KG1 (cell line): ENCODE measurements around the gene IQCE.

Source experiments
- DNase-seq: peaks from one replicate; lab custom pipeline; 2025; lab: John Stamatoyannopoulos, UW

IQCE gene

DNA sequence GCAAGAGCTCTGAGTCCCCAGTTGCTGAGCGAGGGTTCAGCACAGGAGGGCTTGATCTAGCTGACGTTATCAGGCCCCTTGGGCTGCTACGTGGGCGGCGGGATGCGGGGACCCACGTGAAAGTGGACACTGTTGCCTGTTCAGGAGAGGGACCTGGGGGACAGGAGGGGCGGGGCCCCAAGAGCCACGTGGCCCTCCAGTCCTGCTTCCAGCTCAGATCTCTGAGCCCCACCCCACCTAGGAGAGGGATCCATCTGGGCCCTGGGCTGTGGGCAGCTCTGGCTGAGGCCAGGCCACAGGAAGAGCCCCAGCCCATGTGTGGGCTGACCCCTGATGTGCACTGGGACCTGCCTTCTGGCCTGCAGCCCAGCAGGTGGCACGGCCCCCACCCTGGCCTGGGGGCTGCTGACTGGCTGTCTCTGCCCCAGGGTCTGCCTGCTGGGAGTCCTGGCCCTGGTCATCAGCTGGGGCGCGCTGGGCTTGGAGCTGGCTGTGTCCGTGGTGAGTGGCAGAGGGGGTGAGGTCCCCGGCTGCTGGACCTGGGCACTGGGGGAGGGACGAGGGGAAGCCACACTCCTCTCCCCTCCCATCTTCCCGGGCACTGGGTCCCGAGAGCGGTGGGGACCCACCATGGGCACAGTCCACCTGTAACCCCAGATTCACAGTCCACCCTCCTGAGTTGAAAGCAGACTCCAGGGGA, 90.5 kb downstream of the IQCE start:
- DNase-seq, result no peak

DNA sequence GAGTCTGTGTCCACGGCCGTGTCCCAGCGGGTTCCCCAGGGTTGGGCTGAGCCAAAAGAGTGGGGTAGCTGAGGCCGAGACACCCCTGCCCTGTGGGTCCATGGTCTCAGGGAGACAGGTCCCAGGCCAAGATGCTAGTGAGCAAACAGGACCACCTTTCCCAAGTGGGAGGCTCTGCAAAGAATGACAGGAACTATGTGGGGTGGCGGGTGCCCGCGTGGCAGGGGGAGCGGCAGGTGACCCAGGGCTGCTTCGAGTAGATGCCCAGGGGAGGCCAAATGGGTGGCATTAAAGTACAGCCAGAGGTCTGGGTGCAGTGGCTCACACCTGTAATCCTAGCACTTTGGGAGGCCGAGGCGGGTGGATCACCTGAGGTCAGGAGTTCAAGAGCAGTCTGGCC, 91.2 kb downstream of the IQCE start:
- DNase-seq, result no peak

DNA sequence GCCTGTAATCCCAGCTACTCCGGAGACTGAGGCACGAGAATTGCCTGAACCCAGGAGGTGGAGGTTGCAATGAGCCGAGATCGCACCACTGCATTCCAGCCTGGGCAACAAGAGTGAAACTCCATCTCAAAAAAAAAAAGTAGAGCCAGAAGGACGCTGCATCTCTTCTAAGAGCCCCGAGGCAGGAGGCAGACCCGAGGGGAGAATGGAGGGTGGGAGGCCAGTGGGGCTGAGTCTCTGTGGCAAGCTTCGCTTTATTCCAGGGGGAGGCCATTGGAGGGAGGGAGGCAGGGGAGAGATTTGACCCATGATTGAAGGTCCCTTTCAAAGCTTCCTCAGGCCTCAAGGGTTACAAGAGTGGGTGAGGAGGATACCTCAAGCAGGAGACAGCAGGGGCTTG, 91.7 kb downstream of the IQCE start:
- no peak for DNase-seq

DNA sequence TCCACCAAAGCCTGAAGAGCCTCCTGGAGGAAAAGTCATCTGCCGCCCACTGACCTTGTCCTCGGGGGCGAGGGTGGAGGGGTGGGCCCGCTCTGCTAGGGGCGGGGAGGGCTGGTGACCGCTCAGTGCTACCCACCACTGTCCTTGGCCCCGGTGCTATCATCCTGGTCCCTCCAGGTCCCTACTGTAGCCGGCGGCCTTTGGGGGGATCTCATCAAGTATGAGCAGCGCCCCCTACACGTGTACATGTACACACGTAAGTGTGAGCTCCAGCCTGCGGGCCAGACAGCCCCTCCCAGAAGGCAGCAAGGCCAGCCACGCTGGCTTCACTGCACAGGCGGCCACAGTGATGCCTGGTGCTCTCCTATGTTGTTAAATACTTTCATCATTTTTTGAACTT, 92.6 kb downstream of the IQCE start:
- DNase-seq, result no peak

DNA sequence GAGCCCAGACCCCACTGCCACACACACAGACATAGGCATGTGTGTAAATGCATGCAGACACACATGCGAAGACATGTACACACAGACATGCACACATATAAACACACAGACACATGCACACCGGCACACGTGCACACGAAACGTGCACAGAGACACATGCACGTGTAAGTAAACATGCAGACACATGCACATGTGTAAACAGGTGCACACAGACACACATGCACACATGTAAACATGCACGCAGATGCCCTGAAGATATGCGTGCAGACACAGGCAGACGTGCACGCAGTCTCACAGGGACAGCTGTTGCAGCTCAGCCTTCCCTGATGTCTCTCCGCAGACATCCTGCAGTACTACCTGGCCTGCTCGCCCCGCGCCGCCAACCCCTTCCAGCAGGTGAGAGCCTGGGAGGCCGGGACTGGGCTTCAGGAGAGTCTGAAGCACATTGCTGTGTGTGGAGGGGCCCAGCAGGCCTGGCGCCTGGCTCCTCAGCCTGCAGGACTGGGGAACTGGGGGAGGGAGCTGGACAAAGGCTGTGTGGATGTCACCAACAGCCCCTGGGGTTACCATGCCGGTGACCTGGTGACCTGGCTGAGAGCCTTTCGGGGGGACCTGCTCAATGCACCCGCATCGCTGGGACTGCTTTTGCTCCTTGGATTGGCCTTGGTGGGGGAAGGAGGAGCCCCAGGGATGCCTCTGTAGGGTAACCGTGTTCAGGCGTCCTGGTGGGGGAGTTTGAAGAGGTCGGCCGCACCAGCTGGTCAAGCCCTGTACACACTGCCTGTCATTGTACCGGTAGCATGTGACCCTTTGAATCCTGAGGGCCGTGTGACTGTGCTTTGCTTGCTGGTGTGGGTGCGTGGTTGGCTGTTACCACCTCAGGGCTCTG, 93.3 kb downstream of the IQCE start:
- no peak for DNase-seq

DNA sequence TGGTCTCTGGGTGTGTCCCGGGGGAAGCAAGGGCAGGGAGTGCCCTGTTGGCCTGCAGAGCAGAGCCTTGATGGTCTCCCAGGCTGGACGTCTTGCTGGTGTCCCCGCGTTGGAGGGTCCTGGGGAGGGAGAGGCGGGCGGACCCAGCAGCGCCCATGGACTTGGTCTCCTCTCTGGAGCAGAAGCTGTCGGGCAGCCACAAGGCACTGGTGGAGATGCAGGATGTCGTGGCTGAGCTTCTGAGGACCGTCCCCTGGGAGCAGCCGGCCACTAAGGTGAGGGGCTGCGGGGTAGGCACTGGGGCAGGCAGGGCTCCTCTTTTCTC, 93.9 kb downstream of the IQCE start:
- no peak for DNase-seq

DNA sequence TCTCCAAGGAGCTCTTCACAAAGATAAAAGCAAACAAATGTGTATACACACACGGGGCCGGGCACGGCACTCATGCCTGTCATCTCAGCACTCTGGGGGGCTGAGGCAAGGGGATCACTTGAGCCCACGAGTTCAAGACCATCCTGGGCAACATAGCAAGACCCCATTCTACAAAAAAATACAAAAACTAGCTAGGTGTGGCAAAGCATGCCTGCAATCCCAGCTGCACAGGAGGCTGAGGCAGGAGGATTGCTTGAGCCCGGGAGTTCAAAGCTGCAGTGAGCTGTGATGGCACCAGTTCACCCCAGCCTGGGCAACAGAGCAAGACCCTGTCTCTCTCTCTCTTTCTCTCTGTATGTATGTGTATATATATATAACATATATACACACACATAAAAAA, 95.3 kb downstream of the IQCE start:
- no peak for DNase-seq

DNA sequence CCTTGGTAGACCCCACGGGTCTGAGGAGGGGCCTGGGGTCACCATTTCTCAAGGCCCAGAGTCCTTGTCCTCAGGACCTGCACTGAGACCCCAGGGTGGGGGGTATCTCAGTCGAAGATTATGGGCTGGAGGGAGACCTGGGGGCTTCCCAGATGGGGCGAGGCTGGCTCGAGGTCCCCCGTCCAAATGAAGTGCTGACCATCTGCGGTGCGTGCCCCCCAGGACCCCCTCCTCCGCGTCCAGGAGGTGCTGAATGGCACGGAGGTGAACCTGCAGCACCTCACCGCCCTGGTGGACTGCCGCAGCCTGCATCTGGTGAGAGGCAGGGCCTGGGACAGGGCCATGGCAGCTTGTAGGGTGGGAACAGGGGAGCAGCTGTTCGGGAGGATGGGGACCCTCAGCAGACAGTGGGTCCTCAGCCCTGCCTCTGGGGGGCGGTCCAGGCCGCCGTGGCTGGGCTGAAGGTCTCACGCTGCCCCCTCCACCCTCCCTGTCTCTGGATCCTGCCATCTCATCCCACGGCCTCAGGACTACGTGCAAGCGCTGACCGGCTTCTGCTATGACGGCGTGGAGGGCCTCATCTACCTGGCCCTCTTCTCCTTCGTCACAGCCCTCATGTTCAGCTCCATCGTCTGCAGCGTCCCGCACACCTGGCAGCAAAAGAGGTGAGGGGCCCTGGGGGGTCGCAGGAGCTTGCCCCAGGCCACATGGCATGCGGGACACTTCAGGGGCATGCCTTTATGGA, 97.3 kb downstream of the IQCE start:
- no peak for DNase-seq

DNA sequence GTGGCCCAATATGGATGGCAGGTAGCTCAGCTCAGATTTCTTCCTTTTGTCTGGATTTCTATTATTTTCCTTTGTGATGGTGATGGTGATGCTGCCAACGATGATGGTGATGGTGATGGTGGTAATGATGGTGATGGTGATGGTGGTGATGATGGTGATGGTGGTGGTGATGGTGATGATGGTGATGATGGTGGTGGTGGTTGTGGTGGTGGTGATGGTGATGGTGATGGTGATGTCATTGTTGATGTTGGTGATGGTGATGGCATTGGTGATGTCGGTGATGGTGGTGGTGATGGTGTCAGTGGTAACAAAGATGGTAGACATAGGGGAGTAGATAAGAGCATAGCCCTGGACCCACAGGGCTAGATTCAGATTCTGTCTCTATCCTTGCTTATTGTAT, 98.4 kb downstream of the IQCE start:
- DNase-seq, result no peak

DNA sequence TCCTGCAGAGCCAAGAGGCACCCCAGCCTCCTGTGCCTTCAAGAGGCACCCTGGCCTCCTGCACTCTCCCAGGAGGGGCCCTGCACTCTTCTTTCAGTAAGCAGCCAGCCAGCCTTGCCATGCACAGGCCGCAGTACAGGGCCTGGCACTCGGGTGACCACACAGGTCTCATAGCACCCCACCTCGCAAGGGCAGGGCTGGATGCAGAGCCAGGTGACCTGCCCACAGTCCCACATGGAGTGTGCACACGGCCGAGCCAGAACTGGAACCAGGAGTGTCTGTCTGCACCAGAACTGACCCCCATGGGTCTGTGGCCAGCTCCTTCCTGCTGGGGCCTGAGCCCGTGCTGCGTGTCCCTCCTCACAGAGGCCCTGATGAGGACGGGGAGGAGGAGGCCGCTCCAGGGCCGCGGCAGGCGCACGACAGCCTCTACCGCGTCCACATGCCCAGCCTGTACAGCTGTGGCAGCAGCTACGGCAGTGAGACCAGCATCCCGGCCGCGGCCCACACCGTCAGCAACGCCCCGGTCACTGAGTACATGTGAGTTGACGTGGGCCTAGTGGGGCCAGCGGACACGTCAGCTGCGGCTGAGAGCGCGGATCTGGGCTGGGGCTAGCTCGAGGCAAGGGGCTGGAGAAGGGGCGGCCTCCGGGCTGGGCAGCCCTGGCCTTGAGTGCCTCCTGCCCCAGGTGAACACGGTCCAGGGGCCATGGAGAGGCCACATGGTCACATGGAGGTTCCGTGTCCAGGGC, 99.3 kb downstream of the IQCE start:
- DNase-seq, result no peak

DNA sequence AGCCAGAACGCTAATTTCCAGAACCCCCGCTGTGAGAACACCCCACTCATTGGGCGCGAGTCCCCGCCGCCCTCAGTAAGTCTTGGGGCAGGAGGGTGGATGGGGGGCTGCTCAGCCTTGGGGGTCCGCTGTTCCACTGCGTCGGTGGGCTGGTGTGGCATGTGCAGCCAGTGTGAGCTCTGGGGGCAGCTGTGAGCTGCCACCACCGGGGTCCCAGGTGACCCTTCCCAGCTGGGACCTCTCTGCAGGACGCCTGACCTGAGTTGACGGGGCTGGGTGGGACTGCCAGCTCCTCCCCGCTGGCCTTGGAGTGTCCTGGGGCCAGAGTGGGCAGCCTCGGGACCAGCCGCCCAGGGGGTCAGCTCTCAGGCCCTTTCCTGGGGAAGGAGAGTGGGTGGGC, 100.2 kb downstream of the IQCE start:
- no peak for DNase-seq

DNA sequence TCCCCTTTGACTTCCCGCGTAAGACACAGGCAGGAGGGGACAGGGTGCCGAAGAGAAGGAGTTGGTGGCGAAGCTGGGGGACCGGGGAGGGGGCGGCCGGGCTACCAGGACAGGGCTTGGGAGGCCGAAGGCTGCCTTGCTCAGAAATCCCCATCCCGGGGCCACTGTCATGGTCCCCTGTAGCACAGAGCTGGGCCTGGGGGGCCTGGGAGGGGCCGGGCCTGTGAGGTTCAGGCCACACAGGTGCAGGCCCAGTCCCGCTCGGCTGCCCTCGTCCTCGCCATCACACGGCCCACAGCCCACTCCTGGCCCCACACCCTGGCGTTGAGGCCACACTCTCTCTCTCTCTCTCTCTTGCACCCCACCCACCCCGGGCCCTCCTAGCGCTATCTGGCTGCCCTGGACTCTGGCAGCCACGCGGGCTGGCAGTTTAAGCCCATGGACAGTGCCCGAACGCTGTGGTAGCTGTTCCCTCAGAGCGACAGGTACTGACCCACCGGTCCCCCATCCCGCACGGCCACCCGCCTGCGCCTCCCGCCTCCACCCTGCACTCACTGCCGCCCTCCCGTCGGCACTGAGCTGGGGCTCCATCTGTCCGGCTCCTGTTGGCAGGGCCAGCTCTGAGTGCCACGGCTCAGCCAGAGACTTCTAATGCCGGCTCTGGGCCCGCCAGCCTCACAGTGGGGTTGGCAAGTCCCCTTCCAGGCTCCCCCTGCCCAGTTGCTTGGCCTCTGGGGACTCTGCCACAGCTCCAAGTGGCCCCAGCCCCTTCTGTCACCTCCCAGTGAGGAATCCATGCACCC, 101.0 kb downstream of the IQCE start:
- DNase-seq, result no peak

DNA sequence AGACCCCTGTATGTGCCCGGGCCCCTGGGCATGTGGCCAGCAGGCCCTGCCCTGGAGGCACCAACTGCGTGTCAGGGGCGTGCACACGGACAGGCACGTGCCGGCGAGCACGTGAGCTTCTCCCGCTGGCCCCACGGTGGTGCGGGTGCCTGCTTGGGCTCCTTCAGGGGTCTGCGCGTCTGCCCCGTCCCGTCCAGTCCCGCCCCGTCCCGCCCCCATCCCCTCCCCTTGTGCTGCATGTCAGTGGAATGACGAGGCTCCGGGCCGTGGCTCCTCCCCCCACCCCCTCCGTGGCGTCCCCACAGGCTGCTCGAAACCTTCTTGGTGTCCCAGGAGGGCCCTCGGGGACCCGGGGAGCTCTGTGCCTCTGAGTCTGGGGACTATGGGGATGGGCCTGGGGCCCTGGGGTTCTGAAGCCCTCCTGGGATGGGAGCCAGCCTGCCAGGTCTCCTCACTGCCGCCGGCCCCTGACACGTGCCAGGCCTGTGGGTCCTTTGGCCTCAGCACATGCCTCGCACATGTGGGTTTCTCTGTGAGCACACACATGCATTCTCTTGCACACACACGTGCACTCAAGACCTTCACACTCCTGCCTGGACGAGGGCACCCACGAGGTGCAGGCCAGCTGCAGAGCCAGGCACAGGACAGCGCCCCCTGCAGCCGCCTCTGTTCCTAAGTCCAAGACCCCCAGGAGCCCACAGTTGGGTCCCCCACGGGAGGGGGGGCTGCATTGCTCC, 101.7 kb downstream of the IQCE start:
- no peak for DNase-seq

DNA sequence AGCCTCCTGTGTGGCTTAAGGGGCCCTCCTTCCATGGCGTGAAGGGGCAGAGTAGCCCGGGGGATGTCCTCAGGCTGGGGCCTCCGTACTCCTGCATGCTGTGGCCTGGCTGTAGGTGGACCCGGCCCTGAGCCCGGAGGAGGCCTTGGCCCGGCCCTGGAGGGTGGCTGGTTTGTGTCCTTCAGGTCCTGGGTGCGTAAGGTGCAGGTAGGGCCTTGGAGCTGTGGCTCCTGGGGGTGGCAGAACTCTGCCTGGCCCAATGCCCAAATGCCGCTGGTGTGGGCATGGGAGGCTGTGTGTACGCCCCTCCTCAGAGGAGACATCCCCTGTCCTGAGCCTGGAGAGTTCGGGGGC, 102.3 kb downstream of the IQCE start:
- no peak for DNase-seq

DNA sequence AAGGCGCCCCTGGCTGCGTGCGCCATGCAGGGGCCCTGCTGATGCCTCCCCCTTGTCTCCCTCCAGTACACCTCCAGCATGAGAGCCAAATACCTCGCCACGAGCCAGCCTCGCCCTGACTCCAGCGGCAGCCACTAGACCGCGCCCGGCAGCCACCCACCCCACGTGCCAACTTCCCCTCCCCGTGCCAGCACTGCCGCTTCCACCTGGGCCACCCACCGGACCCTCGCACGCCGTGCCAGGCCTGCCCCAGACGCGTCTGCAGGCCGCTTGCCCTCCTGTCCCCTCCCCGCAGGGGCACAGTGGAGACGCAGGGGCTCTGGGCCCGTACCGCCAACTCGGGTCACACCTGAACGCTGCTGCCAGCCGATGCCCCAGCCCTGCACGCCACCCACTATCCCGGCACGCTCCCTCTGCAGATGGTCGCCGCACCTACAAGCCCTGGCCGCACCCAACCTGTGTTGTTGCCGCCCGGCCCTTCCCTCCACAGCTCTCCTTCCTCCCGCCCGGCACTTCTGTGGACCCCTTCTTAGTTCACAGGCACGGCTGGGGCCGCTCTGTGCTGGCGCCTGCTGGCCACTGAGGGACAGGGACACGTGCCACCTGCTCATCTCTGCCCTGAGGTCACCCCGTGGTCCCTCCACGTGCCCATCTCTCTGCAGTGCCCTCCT, 103.0 kb downstream of the IQCE start:
- DNase-seq, result no peak

DNA sequence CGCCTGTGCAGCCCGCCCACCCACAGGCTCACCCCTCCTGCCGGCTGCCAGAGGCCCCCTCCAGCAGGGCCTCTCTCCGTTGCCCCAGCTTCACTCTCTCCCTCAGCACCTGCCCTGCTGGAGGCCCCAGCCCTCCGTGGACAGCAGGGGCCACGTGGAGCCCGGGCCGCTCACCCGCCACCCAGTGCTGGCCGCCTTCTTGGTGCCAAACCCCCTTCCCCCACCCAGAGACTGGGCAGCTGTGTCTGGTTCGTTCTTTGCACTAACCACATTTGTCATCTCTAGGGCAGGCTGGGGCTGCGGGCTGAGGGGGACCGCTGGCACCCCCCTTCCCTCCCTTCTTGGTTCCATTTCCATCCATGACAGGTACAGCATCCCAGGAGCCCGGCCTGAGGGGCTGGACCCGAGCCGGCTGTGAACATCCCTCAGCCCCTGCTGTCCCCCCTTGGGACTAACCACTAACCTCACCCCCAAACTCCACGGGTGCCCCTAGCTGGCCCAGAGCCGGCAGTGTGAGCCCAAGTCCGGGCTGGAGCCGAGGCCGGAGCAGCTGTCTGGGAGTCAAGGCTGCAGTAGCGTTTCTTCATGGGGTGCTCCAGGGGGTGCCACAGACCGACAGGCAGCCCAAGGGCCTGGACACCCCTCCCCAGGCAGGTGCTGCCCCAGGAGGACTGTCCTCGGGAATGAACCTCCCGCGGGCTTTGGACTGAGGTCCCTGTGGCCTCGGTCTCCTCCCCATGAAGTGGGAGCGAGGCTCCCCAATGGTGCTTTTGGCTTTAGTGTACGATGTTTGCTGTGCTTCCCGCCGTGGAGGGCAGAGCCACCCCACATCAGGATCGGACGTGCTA, 103.7 kb downstream of the IQCE start:
- no peak for DNase-seq

DNA sequence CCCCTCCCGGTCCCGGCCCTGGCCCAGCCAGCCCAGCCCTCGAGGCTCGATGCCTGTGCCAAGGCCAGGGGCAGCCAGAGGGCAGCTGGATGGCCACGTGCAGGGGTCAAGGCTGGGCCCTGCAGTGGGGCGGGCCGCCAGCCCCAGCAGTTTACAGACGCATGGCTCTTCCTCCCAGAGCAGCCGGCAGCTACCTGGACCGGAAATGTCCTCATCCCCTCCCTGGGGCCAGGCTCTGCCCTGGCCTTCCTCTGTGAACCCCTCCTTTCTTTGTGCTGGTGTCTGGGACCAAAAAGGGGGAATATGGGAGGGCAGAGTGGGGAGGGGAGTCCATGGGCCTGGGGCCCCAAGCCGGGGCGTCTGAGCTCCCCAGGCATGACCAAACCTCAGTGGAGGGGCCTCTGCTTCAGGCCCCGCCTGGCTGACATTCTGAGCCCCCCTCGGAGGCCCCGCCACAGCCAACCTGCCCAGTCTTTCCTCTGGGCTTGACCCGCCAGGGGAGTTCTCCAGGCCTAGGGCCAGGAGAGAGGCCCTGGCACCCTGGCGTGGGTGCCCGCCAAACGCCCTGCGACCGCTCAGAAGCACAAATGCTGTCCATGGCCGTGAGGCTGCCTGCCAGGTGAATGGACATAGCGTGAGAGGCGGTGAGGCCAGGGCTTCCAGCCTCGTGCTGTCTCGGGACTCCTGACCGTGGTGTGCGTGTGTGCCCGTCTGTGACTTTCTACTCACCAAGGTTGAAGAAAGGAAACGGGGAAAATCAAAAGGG, 104.5 kb downstream of the IQCE start:
- no peak for DNase-seq

DNA sequence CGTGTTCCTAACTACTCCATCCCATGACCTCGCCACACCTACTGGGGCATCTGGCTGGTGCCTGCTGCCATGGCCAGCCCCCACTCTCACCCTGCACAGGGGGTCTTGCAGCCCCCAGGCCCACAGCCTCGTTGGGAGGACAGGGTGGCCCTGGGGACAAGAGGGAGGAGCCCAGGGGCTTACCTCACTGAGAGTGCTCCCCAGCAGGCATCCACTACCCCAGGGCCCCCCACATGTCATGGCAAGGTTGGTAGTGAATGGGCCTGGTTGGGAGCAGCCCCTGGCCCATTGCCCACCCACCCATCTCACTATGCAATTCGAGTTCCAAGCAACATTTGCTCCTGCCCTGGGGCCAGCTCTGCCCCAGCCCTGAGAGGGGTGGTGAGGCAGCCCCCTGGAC, 105.2 kb downstream of the IQCE start:
- DNase-seq, result no peak
